Measurements from ENCODE around the gene MEMO1. TPM values are rescaled to one million over a fixed set of nuclear protein-coding genes. Genes with fewer than 3 reads are reported as not detected.
"Not testable (repeated sequence)": the region's sequence is repeated elsewhere in the genome, so short reads cannot be mapped to it uniquely, and the experiment has no call there.

The MEMO1 gene
- total RNA-seq, 2 donors from 2014 or later, result 40.2 to 52.0 TPM

DNA sequence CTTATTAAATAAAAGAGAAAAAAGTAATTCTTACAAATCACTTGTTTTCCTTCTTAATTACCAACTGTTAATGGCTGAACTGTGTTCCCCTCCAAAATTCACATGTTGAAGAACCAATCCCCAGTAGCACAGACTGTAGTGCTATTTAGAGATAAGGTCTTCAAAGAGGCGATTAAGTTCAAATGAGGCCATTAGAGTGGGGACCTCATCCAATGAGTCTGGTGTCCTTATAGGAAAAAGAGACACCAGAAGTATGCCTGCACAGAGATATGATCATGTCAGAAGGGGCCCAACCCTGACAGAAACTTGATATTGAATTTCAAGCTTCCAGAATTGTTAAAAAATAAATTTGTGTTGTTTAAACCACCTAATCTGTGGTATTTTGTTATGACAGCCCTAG lies 89.8 kb downstream of the MEMO1 start:
- 86 to 100% methylated on average over 1 of the region's 1 CpG for WGBS, 2 experiments (ENCODE audit: insufficient coverage in 1 of 2, insufficient read length in 1 of 2)
- Histone ChIP-seq H3K9ac (ENCODE audit: extremely low read depth, low read length, poor library complexity, severe bottlenecking) (no peak overlapping the region), H3K4me1 (ENCODE audit: control insufficient read depth, insufficient read depth, low read length) (no peaks in the 10 kb centered on the region), H3K4me3 (ENCODE audit: low read length) (no peak overlapping the region), H3K27me3 (ENCODE audit: control insufficient read depth, insufficient read depth, low read length, poor library complexity, severe bottlenecking) (no peaks in the 10 kb centered on the region), H3K9me3 (ENCODE audit: control insufficient read depth, low read length) (no peaks in the 10 kb centered on the region), H3K27ac (ENCODE audit: low read depth, low read length) (no peak overlapping the region), H3K36me3 (ENCODE audit: control insufficient read depth, insufficient read depth, low read length) (peaks cover 9% of the 10 kb centered on the region)
- peaks cover 19% of the 10 kb centered on the region for H3K36me3 Mint-ChIP-seq (ENCODE audit: low read depth)
- no peak overlapping the region for H3K27ac Mint-ChIP-seq
- TF ChIP-seq, protein P1, sequence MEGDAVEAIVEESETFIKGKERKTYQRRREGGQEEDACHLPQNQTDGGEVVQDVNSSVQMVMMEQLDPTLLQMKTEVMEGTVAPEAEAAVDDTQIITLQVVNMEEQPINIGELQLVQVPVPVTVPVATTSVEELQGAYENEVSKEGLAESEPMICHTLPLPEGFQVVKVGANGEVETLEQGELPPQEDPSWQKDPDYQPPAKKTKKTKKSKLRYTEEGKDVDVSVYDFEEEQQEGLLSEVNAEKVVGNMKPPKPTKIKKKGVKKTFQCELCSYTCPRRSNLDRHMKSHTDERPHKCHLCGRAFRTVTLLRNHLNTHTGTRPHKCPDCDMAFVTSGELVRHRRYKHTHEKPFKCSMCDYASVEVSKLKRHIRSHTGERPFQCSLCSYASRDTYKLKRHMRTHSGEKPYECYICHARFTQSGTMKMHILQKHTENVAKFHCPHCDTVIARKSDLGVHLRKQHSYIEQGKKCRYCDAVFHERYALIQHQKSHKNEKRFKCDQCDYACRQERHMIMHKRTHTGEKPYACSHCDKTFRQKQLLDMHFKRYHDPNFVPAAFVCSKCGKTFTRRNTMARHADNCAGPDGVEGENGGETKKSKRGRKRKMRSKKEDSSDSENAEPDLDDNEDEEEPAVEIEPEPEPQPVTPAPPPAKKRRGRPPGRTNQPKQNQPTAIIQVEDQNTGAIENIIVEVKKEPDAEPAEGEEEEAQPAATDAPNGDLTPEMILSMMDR (conservative IDR thresholded peaks at IDR 0.05), result no peak
- peaks cover 33% of the 10 kb centered on the region for H3K4me1 Mint-ChIP-seq
- no peak for DNase-seq
- H3K27me3 Mint-ChIP-seq (ENCODE audit: insufficient read depth), result no peaks in the 10 kb centered on the region
- H3K9me3 Mint-ChIP-seq, result no peaks in the 10 kb centered on the region
- no peak overlapping the region for H3K4me3 Mint-ChIP-seq

DNA sequence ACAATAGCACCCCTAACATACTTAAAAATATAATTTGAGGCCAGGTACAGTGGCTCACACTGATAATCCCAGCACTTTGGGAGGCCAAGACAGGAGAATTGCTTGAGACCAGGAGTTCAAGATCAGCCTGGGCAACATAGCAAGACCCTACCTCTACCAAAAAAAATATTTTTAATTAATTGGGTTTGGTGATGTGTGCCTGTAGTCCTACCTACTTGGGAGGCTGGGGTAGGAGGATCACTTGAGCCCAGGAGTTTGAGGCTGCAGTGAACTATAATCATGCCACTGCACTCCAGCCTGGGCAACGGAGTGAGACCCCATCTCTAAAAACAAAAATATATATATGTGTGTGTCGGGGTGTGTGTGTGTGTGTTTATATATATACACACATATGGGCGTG lies 91.3 kb downstream of the MEMO1 start:
- WGBS, 2 experiments (ENCODE audit: insufficient coverage in 1 of 2, insufficient read length in 1 of 2), result no CpG with 5 or more reads among the region's 3 CpGs
- H3K27me3 Mint-ChIP-seq (ENCODE audit: insufficient read depth), result no peaks in the 10 kb centered on the region
- TF ChIP-seq, protein P1 (conservative IDR thresholded peaks at IDR 0.05), result no peak
- no peak overlapping the region for H3K4me3 ChIP-seq (ENCODE audit: low read length)
- no peak overlapping the region for H3K27ac ChIP-seq (ENCODE audit: low read depth, low read length)
- H3K9me3 ChIP-seq (ENCODE audit: control insufficient read depth, low read length), result no peaks in the 10 kb centered on the region
- no peak overlapping the region for H3K9ac ChIP-seq (ENCODE audit: extremely low read depth, low read length, poor library complexity, severe bottlenecking)
- H3K27me3 ChIP-seq (ENCODE audit: control insufficient read depth, insufficient read depth, low read length, poor library complexity, severe bottlenecking), result no peaks in the 10 kb centered on the region
- H3K4me1 Mint-ChIP-seq, result peaks cover 28% of the 10 kb centered on the region
- peaks cover 12% of the 10 kb centered on the region for H3K36me3 Mint-ChIP-seq (ENCODE audit: low read depth)
- no peaks in the 10 kb centered on the region for H3K9me3 Mint-ChIP-seq
- H3K36me3 ChIP-seq (ENCODE audit: control insufficient read depth, insufficient read depth, low read length), result peaks cover 3% of the 10 kb centered on the region
- peak overlapping the region; percentile 64 for H3K27ac Mint-ChIP-seq
- H3K4me1 ChIP-seq (ENCODE audit: control insufficient read depth, insufficient read depth, low read length), result no peaks in the 10 kb centered on the region
- no peak for DNase-seq
- no peak overlapping the region for H3K4me3 Mint-ChIP-seq

DNA sequence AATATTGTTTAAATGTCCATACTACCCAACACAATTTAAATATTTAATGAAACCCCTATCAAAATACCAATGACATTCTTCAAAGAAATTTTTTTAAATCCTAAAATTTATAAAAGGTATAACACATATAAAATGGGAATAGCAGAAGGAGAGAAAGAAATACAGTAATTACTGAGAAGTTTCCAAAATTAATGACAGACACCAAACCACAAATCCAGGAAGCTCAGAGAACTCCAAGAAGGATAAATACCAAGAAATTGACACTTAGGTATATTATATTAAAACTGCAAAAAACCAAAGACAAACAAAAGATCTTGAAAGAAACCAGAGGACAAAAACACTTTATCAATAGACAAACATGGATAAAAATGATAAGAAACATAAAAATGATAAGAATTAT lies 101.1 kb downstream of the MEMO1 start:
- Mint-ChIP-seq H3K4me3 (no peak overlapping the region), H3K4me1 (peaks cover 10% of the 10 kb centered on the region), H3K36me3 (ENCODE audit: low read depth) (peaks cover 21% of the 10 kb centered on the region), H3K27me3 (ENCODE audit: insufficient read depth) (no peaks in the 10 kb centered on the region), H3K27ac (no peak overlapping the region), H3K9me3 (no peaks in the 10 kb centered on the region)
- no peak for DNase-seq
- no peaks in the 10 kb centered on the region for H3K4me1 ChIP-seq (ENCODE audit: control insufficient read depth, insufficient read depth, low read length)
- H3K27me3 ChIP-seq (ENCODE audit: control insufficient read depth, insufficient read depth, low read length, poor library complexity, severe bottlenecking), result no peaks in the 10 kb centered on the region
- TF ChIP-seq, protein P1 (conservative IDR thresholded peaks at IDR 0.05), result no peak
- H3K9me3 ChIP-seq (ENCODE audit: control insufficient read depth, low read length), result no peaks in the 10 kb centered on the region
- H3K36me3 ChIP-seq (ENCODE audit: control insufficient read depth, insufficient read depth, low read length), result peaks cover 12% of the 10 kb centered on the region
- no peak overlapping the region for H3K4me3 ChIP-seq (ENCODE audit: low read length)
- no peak overlapping the region for H3K9ac ChIP-seq (ENCODE audit: extremely low read depth, low read length, poor library complexity, severe bottlenecking)
- no peak overlapping the region for H3K27ac ChIP-seq (ENCODE audit: low read depth, low read length)

DNA sequence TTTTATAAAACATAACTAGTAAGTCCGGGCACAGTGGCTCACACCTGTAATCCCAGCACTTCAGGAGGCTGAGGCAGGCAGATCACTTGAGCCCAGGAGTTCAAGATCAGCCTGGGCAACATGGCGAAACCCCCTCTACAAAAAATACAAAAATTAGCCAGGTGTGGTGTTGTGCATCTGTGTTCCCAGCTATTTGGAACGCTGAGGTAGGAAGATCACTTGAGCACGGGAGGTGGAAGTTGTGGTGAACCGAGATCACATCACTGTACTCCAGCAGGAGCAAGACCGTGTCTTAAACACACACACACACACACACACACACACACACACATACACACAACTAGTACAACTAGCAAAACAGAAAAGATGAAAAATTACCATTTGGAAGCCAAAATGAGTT lies 103.3 kb downstream of the MEMO1 start:
- H3K27ac ChIP-seq (ENCODE audit: low read depth, low read length); H3K27ac Mint-ChIP-seq: not testable (repeated sequence)

More for the DNA sequence above, 103.3 kb downstream of the MEMO1 start:
- not testable (repeated sequence) for H3K4me3 Mint-ChIP-seq; H3K27me3 ChIP-seq (ENCODE audit: control insufficient read depth, insufficient read depth, low read length, poor library complexity, severe bottlenecking); DNase-seq; H3K36me3 ChIP-seq (ENCODE audit: control insufficient read depth, insufficient read depth, low read length); H3K9ac ChIP-seq (ENCODE audit: extremely low read depth, low read length, poor library complexity, severe bottlenecking); H3K27me3 Mint-ChIP-seq (ENCODE audit: insufficient read depth); H3K9me3 ChIP-seq (ENCODE audit: control insufficient read depth, low read length); H3K4me3 ChIP-seq (ENCODE audit: low read length); H3K4me1 ChIP-seq (ENCODE audit: control insufficient read depth, insufficient read depth, low read length); H3K9me3 Mint-ChIP-seq; H3K4me1 Mint-ChIP-seq
- 84 to 94% methylated on average over 3 to 6 of the region's 6 CpGs for WGBS, 2 experiments (ENCODE audit: insufficient coverage in 1 of 2, insufficient read length in 1 of 2)
- H3K36me3 Mint-ChIP-seq (ENCODE audit: low read depth), result peaks cover 28% of the 10 kb centered on the region
